Measurements from ENCODE around the gene KBTBD12. TPM values are rescaled to one million over a fixed set of nuclear protein-coding genes. Genes with fewer than 3 reads are reported as not detected.

KBTBD12 gene
- total and polyA plus RNA-seq, 2 experiments from 2014 or later: not detected

- 69 to 78% methylated on average over 2 of the region's 2 CpGs for WGBS, 2 experiments (ENCODE audit: low coverage in 1 of 2, low lambda C conversion rate in 2 of 2, missing lambda C conversion rate in 2 of 2)
- Histone ChIP-seq H3F3A (ENCODE audit: insufficient read depth) (peaks cover 13% of the 10 kb centered on the region; the same call in 1 of the 2 replicates), H3K4me1 (ENCODE audit: insufficient read depth) (peaks cover 36% of the 10 kb centered on the region), H3K9me3 (ENCODE audit: low read depth) (no peaks in the 10 kb centered on the region), H4K20me1 (ENCODE audit: insufficient read depth) (no peaks in the 10 kb centered on the region), H3K27ac (no peak overlapping the region), H3K9ac (no peak overlapping the region), H3K4me3 (no peak overlapping the region), H3K9me2 (ENCODE audit: insufficient read depth) (no peaks in the 10 kb centered on the region), H3K27me3 (replicated peaks; ENCODE audit: insufficient read depth) (peaks cover 7% of the 10 kb centered on the region; the same call in 1 of the 2 replicates), H3K79me2 (ENCODE audit: insufficient read depth) (no peaks in the 10 kb centered on the region), H2AFZ (no peak overlapping the region), H3K36me3 (ENCODE audit: low read depth) (no peaks in the 10 kb centered on the region), H3K4me2 (ENCODE audit: unreplicated experiment) (no peak overlapping the region)
- TF ChIP-seq EZH2 (IDR thresholded peaks at IDR 0.05; ENCODE audit: insufficient read depth, poor library complexity, severe bottlenecking) (no peak), EZH2phosphoT487 (IDR thresholded peaks at IDR 0.05; ENCODE audit: insufficient read depth, low read depth) (no peak)
- in situ Hi-C loops (cut with MboI): no loop called here
- peak; percentile 31 for DNase-seq
Measured at GRCh38 chr3:127949446-127950055, 34.5 kb downstream of the KBTBD12 start.

GRCh38 chr3:127951276-127951675 is 36.2 kb downstream of the KBTBD12 start:
- WGBS, 2 experiments (ENCODE audit: low coverage in 1 of 2, low lambda C conversion rate in 2 of 2, missing lambda C conversion rate in 2 of 2): 85 to 94% methylated on average over 1 of the region's 1 CpG
- Histone ChIP-seq H3K36me3 (ENCODE audit: low read depth) (no peaks in the 10 kb centered on the region), H3K27ac (no peak overlapping the region), H3K79me2 (ENCODE audit: insufficient read depth) (no peaks in the 10 kb centered on the region), H3F3A (ENCODE audit: insufficient read depth) (peaks cover 13% of the 10 kb centered on the region; the same call in 1 of the 2 replicates), H3K27me3 (replicated peaks; ENCODE audit: insufficient read depth) (0 out of 2 replicates have a peak, but pooled peaks cover 3% of the 10 kb centered on the region), H3K9me2 (ENCODE audit: insufficient read depth) (no peaks in the 10 kb centered on the region), H3K4me1 (ENCODE audit: insufficient read depth) (peaks cover 36% of the 10 kb centered on the region), H2AFZ (no peak overlapping the region), H4K20me1 (ENCODE audit: insufficient read depth) (no peaks in the 10 kb centered on the region), H3K4me3 (no peak overlapping the region), H3K9me3 (ENCODE audit: low read depth) (no peaks in the 10 kb centered on the region), H3K9ac (no peak overlapping the region), H3K4me2 (ENCODE audit: unreplicated experiment) (no peak overlapping the region)
- in situ Hi-C loops (cut with MboI): no loop called here
- DNase-seq: peak; percentile 76
- no peak for TF ChIP-seq EZH2 (IDR thresholded peaks at IDR 0.05; ENCODE audit: insufficient read depth, poor library complexity, severe bottlenecking)

- H3K79me2 ChIP-seq (ENCODE audit: insufficient read depth): no peaks in the 10 kb centered on the region
- H4K20me1 ChIP-seq (ENCODE audit: insufficient read depth): no peaks in the 10 kb centered on the region
- in situ Hi-C loops (cut with MboI): no loop called here
- H3F3A ChIP-seq (ENCODE audit: insufficient read depth): peaks cover 13% of the 10 kb centered on the region; the same call in 1 of the 2 replicates
- peaks cover 36% of the 10 kb centered on the region for H3K4me1 ChIP-seq (ENCODE audit: insufficient read depth)
- H3K9ac ChIP-seq: no peak overlapping the region
- peak; percentile 70 for DNase-seq
- no peaks in the 10 kb centered on the region for H3K9me3 ChIP-seq (ENCODE audit: low read depth)
- TF ChIP-seq EZH2phosphoT487 (IDR thresholded peaks at IDR 0.05; ENCODE audit: insufficient read depth, low read depth) (no peak), EZH2 (IDR thresholded peaks at IDR 0.05; ENCODE audit: insufficient read depth, poor library complexity, severe bottlenecking) (no peak)
- no peaks in the 10 kb centered on the region for H3K36me3 ChIP-seq (ENCODE audit: low read depth)
- peak overlapping the region; percentile 51 for H3K27ac ChIP-seq
- WGBS, 2 experiments (ENCODE audit: low coverage in 1 of 2, low lambda C conversion rate in 2 of 2, missing lambda C conversion rate in 2 of 2): 66 to 67% methylated on average over 6 of the region's 6 CpGs
- no peaks in the 10 kb centered on the region for H3K9me2 ChIP-seq (ENCODE audit: insufficient read depth)
- no peak overlapping the region for H2AFZ ChIP-seq
- no peak overlapping the region for H3K4me3 ChIP-seq
- no peaks in the 10 kb centered on the region for H3K27me3 ChIP-seq (replicated peaks; ENCODE audit: insufficient read depth)
- peak overlapping the region; percentile 37 for H3K4me2 ChIP-seq (ENCODE audit: unreplicated experiment)
Measured at GRCh38 chr3:127953091-127954035, 38.3 kb downstream of the KBTBD12 start.

- Histone ChIP-seq H3K36me3 (ENCODE audit: low read depth) (no peaks in the 10 kb centered on the region), H3K9ac (no peak overlapping the region), H3K4me2 (ENCODE audit: unreplicated experiment) (no peak overlapping the region), H3K9me2 (ENCODE audit: insufficient read depth) (no peaks in the 10 kb centered on the region), H3K9me3 (ENCODE audit: low read depth) (no peaks in the 10 kb centered on the region), H3K27me3 (replicated peaks; ENCODE audit: insufficient read depth) (no peaks in the 10 kb centered on the region), H3F3A (ENCODE audit: insufficient read depth) (peaks cover 13% of the 10 kb centered on the region; the same call in 1 of the 2 replicates), H3K4me3 (no peak overlapping the region), H3K4me1 (ENCODE audit: insufficient read depth) (peaks cover 33% of the 10 kb centered on the region), H3K27ac (no peak overlapping the region), H3K79me2 (ENCODE audit: insufficient read depth) (no peaks in the 10 kb centered on the region), H4K20me1 (ENCODE audit: insufficient read depth) (no peaks in the 10 kb centered on the region), H2AFZ (no peak overlapping the region)
- no peak for DNase-seq
- TF ChIP-seq EZH2 (IDR thresholded peaks at IDR 0.05; ENCODE audit: insufficient read depth, poor library complexity, severe bottlenecking): no peak
- TF ChIP-seq EZH2phosphoT487 (IDR thresholded peaks at IDR 0.05; ENCODE audit: insufficient read depth, low read depth): no peak
- WGBS, 2 experiments (ENCODE audit: low coverage in 1 of 2, low lambda C conversion rate in 2 of 2, missing lambda C conversion rate in 2 of 2): 55 to 62% methylated on average over 6 of the region's 6 CpGs
- in situ Hi-C loops (cut with MboI): no loop called here
Measured at GRCh38 chr3:127954640-127955039, 39.6 kb downstream of the KBTBD12 start.

All from GM23248 (cell line).